GM12878 (cell line): ENCODE data around the gene EDN2. TPM values are rescaled to one million over a fixed set of nuclear protein-coding genes. Genes with fewer than 3 reads are reported as not detected.

Experiments
- ATAC-seq: fragments of 200-7000 bp; cut with Tn5 transposase; 3 replicates; pipeline ENCODE4 v1.9.1; 2020; ENCODE audit warnings: mild to moderate bottlenecking, moderate library complexity
- BruUV-seq: library from RNA; stranded (reverse); fragments of 400-500 nt; replicated peaks from 2 replicates; lab custom pipeline; 2021; lab: Mats Ljungman, UMichigan
- CTCF ChIA-PET: fragments of 300-600 bp; sonication (Branson Sonifier 250); formaldehyde crosslinking; extraction: SDS; loops from one replicate; lab custom pipeline; 2021; ENCODE audit warnings: inconsistent platforms; lab: Yijun Ruan, JAX
- POLR2A ChIA-PET: fragments of 350-600 bp; formaldehyde crosslinking; extraction: SDS; loops from one replicate; lab custom pipeline; 2021; ENCODE audit warnings: inconsistent platforms; lab: Charles Lee
- RAD21 ChIA-PET: fragments of 300-600 bp; sonication (Branson Sonifier 250); formaldehyde crosslinking; loops from one replicate; lab custom pipeline; 2023; ENCODE audit warnings: antibody characterized with exemption; ENCODE audit not compliant: unreplicated experiment; lab: Charles Lee
- SMC1A ChIA-PET: fragments of 300-600 bp; sonication (Branson Sonifier 250); formaldehyde crosslinking; loops from one replicate; lab custom pipeline; 2023; ENCODE audit not compliant: unreplicated experiment, uncharacterized antibody; lab: Charles Lee
- DNase-seq: peaks from one replicate; pipeline ENCODE4 v3.0.0-alpha.2; 2011; ENCODE audit warnings: low read depth, low spot score
- FAIRE-seq: peaks from 3 replicates; lab custom pipeline; 2011; peaks lifted over from hg19 to GRCh38; lab: Jason Lieb, UNC
- H2AFZ ChIP-seq: 2 replicates; pipeline ENCODE4 v1.6.0; 2011; ENCODE audit warnings: low read depth, low read length, control low read depth; ENCODE audit not compliant: control insufficient read depth
- H3K27ac ChIP-seq: 2 replicates; pipeline ENCODE4 v1.5.1; 2011; ENCODE audit warnings: control low read depth; ENCODE audit not compliant: control insufficient read depth, insufficient read depth
- H3K27me3 ChIP-seq, 2 experiments: replicated peaks in 1 of 2; 2 replicates each; pipeline versions ENCODE4 v1.6.0 to v1.6.1; 2011; ENCODE audit warnings: low read length in 1 of 2; ENCODE audit not compliant: control insufficient read depth in 2 of 2, insufficient read depth in 2 of 2
- H3K36me3 ChIP-seq, 2 experiments: 2 replicates each; pipeline ENCODE4 v1.5.1; 2011; ENCODE audit warnings: low read length in 1 of 2; ENCODE audit not compliant: control insufficient read depth in 2 of 2, insufficient read depth in 2 of 2
- H3K4me1 ChIP-seq: 2 replicates; pipeline ENCODE4 v1.6.1; 2011; ENCODE audit warnings: mild to moderate bottlenecking, low read length, moderate library complexity, mixed read lengths; ENCODE audit not compliant: control insufficient read depth, insufficient read depth
- H3K4me2 ChIP-seq: 2 replicates; pipeline ENCODE4 v1.6.0; 2011; ENCODE audit warnings: control low read depth; ENCODE audit not compliant: control insufficient read depth, insufficient read depth
- H3K4me3 ChIP-seq: fragments of 200-600 bp; sonication (generic); 2 replicates; pipeline ENCODE4 v1.5.1; 2016
- H3K79me2 ChIP-seq: 2 replicates; pipeline ENCODE4 v1.6.0; 2011; ENCODE audit warnings: low read length; ENCODE audit not compliant: control insufficient read depth, insufficient read depth
- H3K9ac ChIP-seq: 2 replicates; pipeline ENCODE4 v1.8.0; 2011; ENCODE audit warnings: low read length, control low read depth, mixed read lengths; ENCODE audit not compliant: control insufficient read depth, insufficient read depth
- H3K9me3 ChIP-seq: replicated peaks from 3 replicates; pipeline ENCODE4 v1.5.1; 2011; ENCODE audit warnings: mild to moderate bottlenecking, low read length; ENCODE audit not compliant: control insufficient read depth, insufficient read depth
- H4K20me1 ChIP-seq: 2 replicates; pipeline ENCODE4 v1.6.0; 2011; ENCODE audit not compliant: control insufficient read depth, insufficient read depth
- ATF3 ChIP-seq: IDR thresholded peaks from 2 replicates; pipeline ENCODE4 v1.6.1; 2011; ENCODE audit warnings: low read depth, mild to moderate bottlenecking, low read length, moderate library complexity, borderline replicate concordance; ENCODE audit errors: extremely low read depth
- CBX5 ChIP-seq: sonication (generic); IDR thresholded peaks from 2 replicates; pipeline ENCODE4 v1.6.1; 2016; ENCODE audit warnings: low read depth, moderate library complexity, mild to moderate bottlenecking, inconsistent platforms
- CEBPZ ChIP-seq: fragments of 150-350 bp; IDR thresholded peaks from 2 replicates; pipeline ENCODE4 v1.6.1; 2016; ENCODE audit warnings: low read depth, low read length
- CREM ChIP-seq: IDR thresholded peaks from 2 replicates; pipeline ENCODE4 v1.6.1; 2014; ENCODE audit warnings: antibody characterized with exemption, low read depth
- EP300 ChIP-seq, 2 experiments: fragments of 150-350 bp in 1 of 2; IDR thresholded peaks; 2 replicates each; pipeline ENCODE4 v1.6.1; 2011 to 2012; ENCODE audit warnings: low read depth in 2 of 2, low read length in 2 of 2, borderline replicate concordance in 1 of 2, improper control_type of control experiment in 1 of 2, inconsistent platforms in 1 of 2; ENCODE audit not compliant: control insufficient read depth in 1 of 2
- JUNB ChIP-seq: IDR thresholded peaks from 2 replicates; pipeline ENCODE4 v1.6.1; 2016; ENCODE audit warnings: antibody characterized with exemption, mild to moderate bottlenecking
- NBN ChIP-seq: fragments of 450-650 bp; IDR thresholded peaks from 2 replicates; pipeline ENCODE4 v1.6.1; 2016
- PAX8 ChIP-seq: fragments of 450-650 bp; IDR thresholded peaks from 2 replicates; pipeline ENCODE4 v1.6.1; 2017; ENCODE audit warnings: mild to moderate bottlenecking, moderate library complexity
- YBX1 ChIP-seq: fragments of 450-650 bp; IDR thresholded peaks from 2 replicates; pipeline ENCODE4 v1.6.1; 2016; ENCODE audit warnings: antibody characterized with exemption
- ZBED1 ChIP-seq: IDR thresholded peaks from 2 replicates; pipeline ENCODE4 v1.6.1; 2016; ENCODE audit warnings: borderline replicate concordance
- ZBTB4 ChIP-seq: fragments of 450-650 bp; formaldehyde crosslinking; IDR thresholded peaks from 2 replicates; pipeline ENCODE4 v1.4.0; 2022; ENCODE audit warnings: mild to moderate bottlenecking, moderate library complexity
- WGBS: methylation state at CpG from one replicate; pipeline ENCODE4 v1.1.6; 2016; ENCODE audit warnings: low lambda C conversion rate; ENCODE audit not compliant: insufficient replicate concordance, insufficient coverage; ENCODE audit errors: missing lambda C conversion rate; 5-methylcytosine and 5-hydroxymethylcytosine counted together
- in situ Hi-C: fragments of 300-500 bp; cut with MboI; formaldehyde crosslinking; loops from 9 replicates; pipeline ENCODE4 v1.14.3; 2018; ENCODE audit warnings: mixed read lengths
- intact Hi-C: fragments of 100-400 bp; cut with micrococcal nuclease; formaldehyde crosslinking; loops from one replicate; pipeline ENCODE4 v1.14.2; 2022; ENCODE audit not compliant: unreplicated experiment
- polyA plus RNA-seq, 11 experiments: library from polyadenylated mRNA; depleted of rRNA in 4 of 11; unstranded in 6 of 11; stranded (reverse) in 5 of 11; fragments of >200 nt; fragmentation: Nextera tagmentation in 4 of 11; fragmentation: Illumina TruSeq in 1 of 11; extraction: Ambion mirVana in 4 of 11; extraction: Trizol in 1 of 11; gene quantifications; 1 replicate in 1 of 11; 2 replicates in 10 of 11; pipeline versions ENCODE4 v1.2.1 to v1.2.3, GENCODE V29; 2011 to 2016; ENCODE audit warnings: inconsistent platforms in 2 of 11, missing spikeins in 2 of 11, low read depth in 1 of 11
- total RNA-seq, 4 experiments: library from RNA; depleted of rRNA in 3 of 4; stranded (reverse); fragments of >200 nt in 3 of 4; fragmentation: Illumina TruSeq in 1 of 4; extraction: Trizol in 1 of 4; gene quantifications; 2 replicates each; pipeline versions ENCODE4 v1.2.1 to v1.2.3, GENCODE V29; 2013 to 2021

The EDN2 gene
- total and polyA plus RNA-seq, 10 of the 15 experiments (the other 5 are each of a cell fraction or from before 2014, with no cell fraction given) = 0.11 to 1.5 (median 0.43) TPM; not detected in 1

GRCh38 chr1:41479808-41480160 is 4.7 kb downstream of the EDN2 start:
- WGBS = 27% methylated on average over 3 of the region's 3 CpGs
- Histone ChIP-seq H3K4me2 (no peak overlapping the region), H3K9ac (no peak overlapping the region), H3K27ac (no peak overlapping the region), H3K36me3 (no peaks in the 10 kb centered on the region), H3K4me1 (peaks cover 14% of the 10 kb centered on the region), H3K4me3 (no peak overlapping the region), H3K79me2 (no peaks in the 10 kb centered on the region), H2AFZ (no peak overlapping the region), H3K27me3 (no peaks in the 10 kb centered on the region), H3K9me3 (no peaks in the 10 kb centered on the region), H4K20me1 (no peaks in the 10 kb centered on the region)
- RAD21 ChIA-PET = interaction anchor here (0.6 kb wide), 1 partner anchor 1308 kb away, joined by 3 read pairs; no protein-coding TSS in a partner anchor
- FAIRE-seq (no peak), ATAC-seq (no peak), DNase-seq (no peak)
- SMC1A ChIA-PET = interaction anchor here (0.6 to 0.8 kb wide), 2 partner anchors 40 to 396 kb away, joined by 3 to 4 read pairs; no protein-coding TSS in a partner anchor
- intact Hi-C loops = no loop called here
- no TSS peak for BruUV-seq
- POLR2A ChIA-PET = interaction anchor here (1.0 kb wide), 1 partner anchor 8 kb away, joined by 3 read pairs; no protein-coding TSS in a partner anchor
- in situ Hi-C loops = no loop called here
- CTCF ChIA-PET = interaction anchor here (0.9 to 2.2 kb wide), 2 partner anchors 12 to 36 kb away, joined by 3 to 9 read pairs; no protein-coding TSS in a partner anchor
- TF ChIP-seq ZBED1 (no peak), EP300 (IDR thresholded peaks at IDR 0.05; ENCODE audit: borderline replicate concordance in 1 of 2, control insufficient read depth in 1 of 2, low read depth in 2 of 2, low read length in 2 of 2) (no peak), ATF3 (no peak), CREM (no peak), CEBPZ (no peak), CBX5 (no peak), PAX8 (no peak), ZBTB4 (CRISPR knock-in tag) (no peak), NBN (no peak), JUNB (no peak), YBX1 (no peak)
